Endodermal cell (in vitro differentiated cells): ENCODE measurements around the gene CERS5. TPM values are rescaled to one million over a fixed set of nuclear protein-coding genes. Genes with fewer than 3 reads are reported as not detected.

Experiments used
- DNase-seq: peaks from one replicate; pipeline ENCODE4 v3.0.0-alpha.2; 2017
- H3K27ac ChIP-seq: 2 replicates; pipeline ENCODE4 v1.5.1; 2013; ENCODE audit warnings: mild to moderate bottlenecking, low read depth, low read length, moderate library complexity
- H3K27me3 ChIP-seq: 2 replicates; pipeline ENCODE4 v1.6.1; 2013; ENCODE audit warnings: mild to moderate bottlenecking, low read length, moderate library complexity; ENCODE audit not compliant: insufficient read depth, control insufficient read depth, poor library complexity, severe bottlenecking
- H3K36me3 ChIP-seq: 2 replicates; pipeline ENCODE4 v1.7.0; 2013; ENCODE audit warnings: mild to moderate bottlenecking, low read length, moderate library complexity; ENCODE audit not compliant: control insufficient read depth, insufficient read depth
- H3K4me1 ChIP-seq: one replicate; pipeline ENCODE4 v1.7.0; 2013; ENCODE audit warnings: low read length; ENCODE audit not compliant: control insufficient read depth, insufficient read depth
- H3K4me3 ChIP-seq: 2 replicates; pipeline ENCODE4 v1.5.1; 2013; ENCODE audit warnings: mild to moderate bottlenecking, low read length, moderate library complexity
- H3K9ac ChIP-seq: 2 replicates; pipeline ENCODE4 v1.6.1; 2013; ENCODE audit warnings: mild to moderate bottlenecking, low read length, moderate library complexity; ENCODE audit not compliant: poor library complexity, severe bottlenecking; ENCODE audit errors: extremely low read depth
- H3K9me3 ChIP-seq: 2 replicates; pipeline ENCODE4 v1.6.1; 2013; ENCODE audit warnings: mild to moderate bottlenecking, low read length, moderate library complexity; ENCODE audit not compliant: control insufficient read depth
- H3K27ac Mint-ChIP-seq: 2 replicates; pipeline ENCODE4 v1.8.0; 2020; ENCODE audit warnings: mixed read lengths
- H3K27me3 Mint-ChIP-seq: 2 replicates; pipeline ENCODE4 v1.8.0; 2021; ENCODE audit warnings: mild to moderate bottlenecking, mixed read lengths; ENCODE audit not compliant: insufficient read depth
- H3K36me3 Mint-ChIP-seq: 2 replicates; pipeline ENCODE4 v1.8.0; 2020; ENCODE audit warnings: low read depth, mixed read lengths
- H3K4me1 Mint-ChIP-seq: 2 replicates; pipeline ENCODE4 v1.8.0; 2020; ENCODE audit warnings: mixed read lengths
- H3K4me3 Mint-ChIP-seq: 2 replicates; pipeline ENCODE4 v1.8.0; 2020; ENCODE audit warnings: mild to moderate bottlenecking, moderate library complexity, mixed read lengths
- H3K9me3 Mint-ChIP-seq: 2 replicates; pipeline ENCODE4 v1.8.0; 2020; ENCODE audit warnings: mild to moderate bottlenecking, mixed read lengths
- WGBS, 2 experiments: methylation state at CpG; one replicate each; pipeline versions ENCODE4 v1.1.5 to v1.1.7; 2013; ENCODE audit warnings: missing lambda C conversion rate in 2 of 2, mixed read lengths in 1 of 2; ENCODE audit not compliant: insufficient coverage in 1 of 2, insufficient read length in 1 of 2; 5-methylcytosine and 5-hydroxymethylcytosine counted together
- total RNA-seq, 2 donors: library from RNA; stranded (reverse); fragmentation: NEBNext Ultra II Directional in 1 of 2; extraction: Animal tissue kit (Norgen Biotek cat#: 25700) in 1 of 2; gene quantifications; 2 replicates in 1 of 2; 3 replicates in 1 of 2; pipeline ENCODE4 v1.2.1, GENCODE V29; 2021
- TF ChIP-seq, protein P1 (sequence below): fragments of 200-600 bp; sonication (generic); conservative IDR thresholded peaks from 2 replicates; pipeline ENCODE4 v1.5.0; 2021; ENCODE audit warnings: antibody characterized with exemption, mild to moderate bottlenecking

CERS5 gene
- total RNA-seq, 2 donors from 2014 or later: 59.7 to 65.5 TPM

DNA sequence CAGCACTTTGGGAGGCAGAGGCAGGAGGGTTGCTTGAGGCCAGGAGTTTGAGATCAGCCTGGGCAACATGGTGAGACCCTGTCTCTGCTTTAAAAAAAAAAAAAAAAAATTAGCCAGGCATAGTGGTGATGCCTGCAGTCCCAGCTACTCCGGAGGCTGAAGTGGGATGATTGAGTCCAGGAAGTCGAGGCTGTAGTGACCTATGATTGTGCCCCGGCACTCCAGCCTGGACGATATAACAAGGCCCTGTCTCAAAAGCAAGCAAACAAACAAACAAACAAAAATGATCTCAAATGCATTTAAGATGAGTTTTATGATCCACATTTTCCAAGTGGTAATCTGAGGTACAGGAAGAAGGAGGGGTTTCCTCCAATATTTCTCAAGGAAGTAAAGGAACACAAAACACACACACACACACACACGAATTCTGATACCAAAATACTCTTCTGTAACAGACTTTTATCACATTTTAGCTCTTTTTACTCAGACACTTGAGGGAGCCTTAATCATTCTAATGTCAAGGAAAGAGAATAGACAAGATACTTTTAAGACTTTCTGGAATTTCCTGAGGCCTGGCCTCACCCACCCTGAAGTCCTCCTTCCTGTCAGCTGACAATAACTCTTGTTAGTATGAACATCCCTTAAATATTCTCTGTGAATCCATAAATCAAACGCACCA lies 44.4 kb upstream of the CERS5 start:
- peak overlapping the region; percentile 32 for H3K27ac Mint-ChIP-seq
- WGBS, 2 experiments: 87 to 96% methylated on average over 4 to 5 of the region's 6 CpGs
- H3K4me3 Mint-ChIP-seq: no peak overlapping the region

DNA sequence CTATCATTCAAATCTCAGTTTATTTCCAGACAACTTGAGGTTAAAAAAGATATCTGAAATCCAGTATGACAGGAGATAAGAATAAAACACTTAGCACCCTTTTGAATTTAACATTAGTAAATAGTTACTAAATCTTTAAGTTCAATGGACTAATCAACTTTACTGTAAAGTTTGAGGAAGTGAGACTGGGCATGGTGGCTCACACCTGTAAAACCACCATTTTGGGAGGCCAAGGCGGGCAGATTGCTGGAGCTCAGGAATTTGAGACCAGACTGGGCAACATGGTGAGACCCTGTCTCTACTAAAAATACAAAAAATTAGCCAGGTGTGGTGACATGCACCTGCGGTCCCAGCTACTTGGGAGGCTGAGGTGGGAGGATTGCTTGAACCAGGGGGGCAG lies 40.3 kb upstream of the CERS5 start:
- Histone ChIP-seq H3K9me3 (no peaks in the 10 kb centered on the region), H3K36me3 (peaks cover 36% of the 10 kb centered on the region), H3K9ac (no peak overlapping the region), H3K4me1 (no peaks in the 10 kb centered on the region), H3K4me3 (no peak overlapping the region), H3K27me3 (no peaks in the 10 kb centered on the region), H3K27ac (no peak overlapping the region)
- no peak overlapping the region for H3K27ac Mint-ChIP-seq
- TF ChIP-seq, protein P1, sequence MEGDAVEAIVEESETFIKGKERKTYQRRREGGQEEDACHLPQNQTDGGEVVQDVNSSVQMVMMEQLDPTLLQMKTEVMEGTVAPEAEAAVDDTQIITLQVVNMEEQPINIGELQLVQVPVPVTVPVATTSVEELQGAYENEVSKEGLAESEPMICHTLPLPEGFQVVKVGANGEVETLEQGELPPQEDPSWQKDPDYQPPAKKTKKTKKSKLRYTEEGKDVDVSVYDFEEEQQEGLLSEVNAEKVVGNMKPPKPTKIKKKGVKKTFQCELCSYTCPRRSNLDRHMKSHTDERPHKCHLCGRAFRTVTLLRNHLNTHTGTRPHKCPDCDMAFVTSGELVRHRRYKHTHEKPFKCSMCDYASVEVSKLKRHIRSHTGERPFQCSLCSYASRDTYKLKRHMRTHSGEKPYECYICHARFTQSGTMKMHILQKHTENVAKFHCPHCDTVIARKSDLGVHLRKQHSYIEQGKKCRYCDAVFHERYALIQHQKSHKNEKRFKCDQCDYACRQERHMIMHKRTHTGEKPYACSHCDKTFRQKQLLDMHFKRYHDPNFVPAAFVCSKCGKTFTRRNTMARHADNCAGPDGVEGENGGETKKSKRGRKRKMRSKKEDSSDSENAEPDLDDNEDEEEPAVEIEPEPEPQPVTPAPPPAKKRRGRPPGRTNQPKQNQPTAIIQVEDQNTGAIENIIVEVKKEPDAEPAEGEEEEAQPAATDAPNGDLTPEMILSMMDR: no peak
- H3K4me3 Mint-ChIP-seq: no peak overlapping the region
- WGBS, 2 experiments: 95 to 100% methylated on average over 2 of the region's 2 CpGs
- no peak for DNase-seq
- H3K27me3 Mint-ChIP-seq: no peaks in the 10 kb centered on the region
- H3K4me1 Mint-ChIP-seq: peaks cover 9% of the 10 kb centered on the region
- peaks cover 26% of the 10 kb centered on the region for H3K36me3 Mint-ChIP-seq
- no peaks in the 10 kb centered on the region for H3K9me3 Mint-ChIP-seq

More for the DNA sequence above, 44.4 kb upstream of the CERS5 start:
- Mint-ChIP-seq H3K4me1 (peaks cover 9% of the 10 kb centered on the region), H3K9me3 (no peaks in the 10 kb centered on the region), H3K27me3 (no peaks in the 10 kb centered on the region), H3K36me3 (peaks cover 9% of the 10 kb centered on the region)
- Histone ChIP-seq H3K36me3 (peaks cover 11% of the 10 kb centered on the region), H3K27ac (no peak overlapping the region), H3K4me1 (no peaks in the 10 kb centered on the region), H3K27me3 (no peaks in the 10 kb centered on the region), H3K9me3 (no peaks in the 10 kb centered on the region), H3K4me3 (no peak overlapping the region), H3K9ac (no peak overlapping the region)
- DNase-seq: no peak
- TF ChIP-seq, protein P1: no peak

DNA sequence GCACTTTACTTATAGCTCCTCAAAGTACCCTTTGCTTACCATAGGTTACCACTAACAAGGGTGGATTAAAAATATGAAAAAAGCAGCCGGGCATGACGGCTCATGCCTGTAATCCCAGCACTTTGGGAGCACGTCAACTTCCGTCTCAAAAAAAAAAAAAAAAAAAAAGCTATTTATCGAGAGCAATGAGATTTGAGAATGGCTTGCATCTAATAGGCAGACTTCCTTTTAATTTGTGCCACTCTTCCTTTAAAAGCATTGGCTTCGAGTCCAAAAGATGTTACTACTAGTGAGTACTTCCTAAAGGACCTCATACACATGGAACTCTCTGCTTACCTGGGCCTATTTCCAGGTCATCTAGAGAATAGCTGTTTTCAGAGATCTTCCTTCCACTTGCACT lies 38.5 kb upstream of the CERS5 start:
- H3K4me3 Mint-ChIP-seq: no peak overlapping the region
- no peaks in the 10 kb centered on the region for H3K27me3 Mint-ChIP-seq
- Histone ChIP-seq H3K27ac (no peak overlapping the region), H3K36me3 (peaks cover 49% of the 10 kb centered on the region), H3K27me3 (no peaks in the 10 kb centered on the region), H3K4me1 (no peaks in the 10 kb centered on the region), H3K9ac (no peak overlapping the region), H3K9me3 (no peaks in the 10 kb centered on the region), H3K4me3 (no peak overlapping the region)
- 94 to 98% methylated on average over 6 of the region's 6 CpGs for WGBS, 2 experiments
- no peaks in the 10 kb centered on the region for H3K9me3 Mint-ChIP-seq
- no peak for DNase-seq
- TF ChIP-seq, protein P1: no peak
- no peak overlapping the region for H3K27ac Mint-ChIP-seq
- peaks cover 9% of the 10 kb centered on the region for H3K4me1 Mint-ChIP-seq
- peaks cover 28% of the 10 kb centered on the region for H3K36me3 Mint-ChIP-seq
